ENCODE results near the gene BAIAP2L1.

The BAIAP2L1 gene

DNA sequence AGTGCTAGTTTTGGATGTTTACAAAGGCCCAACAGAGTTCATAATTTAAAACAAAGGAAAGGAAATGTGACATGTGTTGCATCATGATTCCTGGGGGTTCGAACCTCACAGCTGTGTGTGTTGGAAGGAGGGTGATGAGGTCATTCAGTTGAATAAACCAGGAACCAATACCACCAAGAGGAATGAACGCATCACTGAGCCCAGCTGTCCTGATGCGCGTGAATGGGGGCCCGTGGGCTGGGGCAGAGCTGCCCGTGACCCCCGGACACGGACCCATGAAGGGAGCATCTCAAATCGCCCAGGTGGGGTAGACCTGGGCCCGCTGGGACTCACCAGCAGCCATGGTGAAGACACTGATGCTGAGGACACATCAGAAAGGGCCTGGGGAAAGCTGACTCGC is 86.4 kb downstream of the BAIAP2L1 start:
- DNase-seq (ENCODE audit: extremely low read depth, low read depth), result no peak
- TF ChIP-seq, protein P1, sequence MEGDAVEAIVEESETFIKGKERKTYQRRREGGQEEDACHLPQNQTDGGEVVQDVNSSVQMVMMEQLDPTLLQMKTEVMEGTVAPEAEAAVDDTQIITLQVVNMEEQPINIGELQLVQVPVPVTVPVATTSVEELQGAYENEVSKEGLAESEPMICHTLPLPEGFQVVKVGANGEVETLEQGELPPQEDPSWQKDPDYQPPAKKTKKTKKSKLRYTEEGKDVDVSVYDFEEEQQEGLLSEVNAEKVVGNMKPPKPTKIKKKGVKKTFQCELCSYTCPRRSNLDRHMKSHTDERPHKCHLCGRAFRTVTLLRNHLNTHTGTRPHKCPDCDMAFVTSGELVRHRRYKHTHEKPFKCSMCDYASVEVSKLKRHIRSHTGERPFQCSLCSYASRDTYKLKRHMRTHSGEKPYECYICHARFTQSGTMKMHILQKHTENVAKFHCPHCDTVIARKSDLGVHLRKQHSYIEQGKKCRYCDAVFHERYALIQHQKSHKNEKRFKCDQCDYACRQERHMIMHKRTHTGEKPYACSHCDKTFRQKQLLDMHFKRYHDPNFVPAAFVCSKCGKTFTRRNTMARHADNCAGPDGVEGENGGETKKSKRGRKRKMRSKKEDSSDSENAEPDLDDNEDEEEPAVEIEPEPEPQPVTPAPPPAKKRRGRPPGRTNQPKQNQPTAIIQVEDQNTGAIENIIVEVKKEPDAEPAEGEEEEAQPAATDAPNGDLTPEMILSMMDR (IDR thresholded peaks at IDR 0.05; ENCODE audit: low read depth, low read length, missing control alignments), result no peak
- no peak overlapping the region for H3K4me3 ChIP-seq (replicated peaks; ENCODE audit: low read depth, low read length)

DNA sequence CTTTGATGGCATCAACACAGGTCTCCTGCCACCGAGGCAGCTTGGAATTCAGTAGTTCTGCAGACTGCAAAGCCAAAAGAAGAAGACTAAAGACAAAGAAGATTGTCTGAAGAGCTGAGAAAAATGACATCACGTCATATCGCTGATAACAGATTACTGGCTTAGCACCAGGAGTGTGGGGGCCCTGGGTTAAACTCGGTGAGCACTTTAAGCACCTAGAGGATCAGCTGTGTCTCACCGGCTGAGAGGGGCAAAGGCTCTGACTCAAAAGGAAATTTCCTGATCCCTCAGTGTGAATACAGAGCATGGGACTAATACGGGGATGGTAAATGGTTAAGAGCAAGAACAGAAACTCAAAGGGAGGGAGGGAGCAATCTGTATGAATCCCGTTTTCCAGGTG is 88.7 kb downstream of the BAIAP2L1 start:
- TF ChIP-seq, protein P1 (IDR thresholded peaks at IDR 0.05; ENCODE audit: low read depth, low read length, missing control alignments), result no peak
- no peak overlapping the region for H3K4me3 ChIP-seq (replicated peaks; ENCODE audit: low read depth, low read length)
- no peak for DNase-seq (ENCODE audit: extremely low read depth, low read depth)

DNA sequence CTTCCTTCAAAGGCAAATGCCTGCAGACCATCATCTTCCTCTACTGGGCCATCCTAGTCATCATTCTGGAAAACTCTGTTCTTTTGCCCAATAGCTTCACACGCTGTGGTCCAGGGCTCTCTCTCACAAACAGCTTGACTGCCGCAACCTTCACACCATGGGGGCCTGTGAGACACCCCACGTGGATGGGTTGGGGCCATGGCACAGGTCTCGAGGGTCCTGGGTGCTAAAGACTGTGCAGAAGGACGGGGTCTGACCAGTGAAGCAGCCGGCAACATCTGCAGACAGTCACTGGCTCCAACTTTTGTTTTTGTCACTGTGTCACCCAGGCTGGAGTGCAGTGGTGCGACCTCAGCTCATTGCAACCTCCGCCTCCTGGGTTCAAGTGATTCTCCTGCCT is 91.3 kb downstream of the BAIAP2L1 start:
- TF ChIP-seq, protein P1 (IDR thresholded peaks at IDR 0.05; ENCODE audit: low read depth, low read length, missing control alignments), result no peak
- no peak overlapping the region for H3K4me3 ChIP-seq (replicated peaks; ENCODE audit: low read depth, low read length)
- no peak for DNase-seq (ENCODE audit: extremely low read depth, low read depth)

DNA sequence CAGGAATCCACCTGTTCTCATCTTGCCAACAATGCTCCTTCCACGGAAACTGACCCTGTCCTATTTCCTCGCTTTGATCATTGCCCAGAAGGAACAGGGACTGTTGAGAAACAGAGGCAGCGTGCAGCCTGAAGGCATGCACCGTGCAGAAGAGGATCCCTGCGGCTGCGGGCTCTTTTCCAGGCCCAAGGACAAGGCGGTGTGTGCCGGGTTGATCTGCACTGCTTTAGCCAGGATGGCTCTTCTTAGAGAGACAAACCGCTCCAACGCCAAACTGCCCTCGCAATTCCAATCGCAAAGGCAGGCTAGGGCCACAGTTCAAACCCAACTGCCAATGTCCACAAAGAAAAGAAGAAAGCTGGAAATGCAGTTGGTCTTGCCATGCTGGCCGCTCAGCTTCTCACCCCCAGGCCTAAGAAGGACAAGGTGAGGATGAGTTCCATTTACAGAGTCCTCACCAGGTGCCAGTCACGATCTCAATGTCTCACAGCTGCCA is 92.9 kb downstream of the BAIAP2L1 start:
- TF ChIP-seq, protein P1 (IDR thresholded peaks at IDR 0.05; ENCODE audit: low read depth, low read length, missing control alignments), result no peak
- no peak for DNase-seq (ENCODE audit: extremely low read depth, low read depth)
- H3K4me3 ChIP-seq (replicated peaks; ENCODE audit: low read depth, low read length), result no peak overlapping the region

DNA sequence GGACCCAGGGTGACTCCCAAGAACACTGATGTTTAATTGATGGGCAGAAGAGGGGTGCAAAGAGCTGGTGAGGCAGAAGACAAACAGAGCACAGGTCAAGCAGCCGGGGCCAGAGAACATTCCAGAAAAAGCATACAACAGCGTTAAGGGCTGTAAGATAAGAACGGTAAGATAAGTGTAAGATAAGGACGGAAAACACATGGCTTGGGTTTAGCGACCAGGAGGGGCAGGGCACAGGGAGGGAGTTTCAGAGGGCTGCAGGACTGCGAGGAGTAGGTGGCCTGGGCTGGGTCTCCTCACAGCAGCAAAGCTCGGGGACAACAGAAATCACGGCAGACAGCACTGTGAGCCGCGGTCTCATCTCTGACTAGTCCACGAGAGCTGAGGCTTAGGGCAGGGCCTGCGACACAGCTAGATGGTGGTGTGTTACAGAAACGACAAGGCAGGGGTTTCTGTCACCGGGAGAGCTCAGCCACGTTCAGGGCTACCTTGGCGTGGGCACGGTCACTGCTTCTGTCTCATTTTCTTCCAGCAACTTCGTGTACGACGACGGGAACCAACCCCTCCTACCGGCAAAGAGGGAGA is 94.8 kb downstream of the BAIAP2L1 start:
- TF ChIP-seq, protein P1 (IDR thresholded peaks at IDR 0.05; ENCODE audit: low read depth, low read length, missing control alignments), result no peak
- DNase-seq (ENCODE audit: extremely low read depth, low read depth), result no peak
- no peak overlapping the region for H3K4me3 ChIP-seq (replicated peaks; ENCODE audit: low read depth, low read length)

DNA sequence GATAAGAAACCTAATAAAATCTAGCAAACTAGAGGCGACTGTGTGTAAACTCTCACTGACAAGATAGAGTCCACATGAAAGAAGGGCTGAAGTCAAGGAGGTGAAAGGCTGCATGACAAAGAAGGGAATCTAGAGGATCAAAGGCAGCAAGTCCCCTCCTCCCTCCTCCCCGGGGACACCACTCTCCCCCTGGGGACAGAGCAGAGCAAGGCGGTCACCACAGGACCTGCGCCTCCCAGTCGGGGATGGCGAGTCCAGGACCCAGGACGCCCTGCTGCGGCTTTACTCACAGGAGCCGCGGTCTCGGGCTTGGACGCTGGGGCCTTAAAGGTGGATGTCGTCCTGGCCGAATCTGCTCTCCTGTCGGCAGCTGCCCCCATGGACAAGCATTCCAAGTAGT is 97.0 kb downstream of the BAIAP2L1 start:
- TF ChIP-seq, protein P1 (IDR thresholded peaks at IDR 0.05; ENCODE audit: low read depth, low read length, missing control alignments), result no peak
- H3K4me3 ChIP-seq (replicated peaks; ENCODE audit: low read depth, low read length), result no peak overlapping the region
- DNase-seq (ENCODE audit: extremely low read depth, low read depth), result no peak

Data from HFF-Myc (cell line).